Stimulated activated CD4-positive, alpha-beta T cell treated with anti-CD3 and anti-CD28 coated beads, Interleukin-2, amount 100 ng/mL, for 48 hours (primary cell): ENCODE results near the gene LRRC49.
"Not testable (repeated sequence)": the region's sequence is repeated elsewhere in the genome, so short reads cannot be mapped to it uniquely, and the experiment has no call there.

Source experiments
- DNase-seq, 2 donors: peaks; one replicate each; pipeline ENCODE4 v3.0.0-alpha.2; 2020

Gene LRRC49

DNA sequence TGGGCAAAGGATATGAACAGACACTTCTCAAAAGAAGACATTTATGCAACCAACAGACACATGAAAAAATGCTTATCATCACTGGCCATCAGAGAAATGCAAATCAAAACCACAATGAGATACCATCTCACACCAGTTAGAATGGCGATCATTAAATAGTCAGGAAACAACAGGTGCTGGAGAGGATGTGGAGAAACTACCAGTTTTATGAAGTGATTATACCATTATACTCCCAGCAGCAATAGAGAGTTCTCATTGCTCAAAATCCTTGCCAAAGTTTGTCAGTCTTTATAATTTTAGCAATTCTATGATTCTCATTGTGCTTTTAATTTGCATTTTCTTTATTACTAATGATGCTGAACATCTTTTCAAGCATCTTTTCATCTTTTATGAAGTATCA lies 34.3 kb downstream of the LRRC49 start:
- DNase-seq = not testable (repeated sequence)

DNA sequence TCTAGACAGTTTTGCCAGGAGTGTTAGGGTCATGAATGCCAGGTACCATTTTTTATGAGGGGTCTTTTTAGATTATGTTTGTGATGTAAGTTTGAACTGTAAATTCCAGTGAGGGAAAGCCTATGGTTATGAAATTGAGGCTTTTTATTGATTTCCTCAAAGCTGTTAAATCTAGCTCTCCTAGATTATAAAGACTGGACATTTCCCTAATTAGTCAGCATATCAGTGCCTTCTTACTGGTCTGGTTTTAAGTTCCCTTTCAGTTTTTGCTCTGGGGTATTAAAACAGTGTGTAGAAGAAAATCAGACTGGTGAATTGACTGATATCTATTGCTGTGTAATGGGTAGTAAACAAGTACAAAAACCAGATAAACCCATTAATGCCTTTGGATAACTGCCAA lies 39.2 kb downstream of the LRRC49 start:
- no peak for DNase-seq

DNA sequence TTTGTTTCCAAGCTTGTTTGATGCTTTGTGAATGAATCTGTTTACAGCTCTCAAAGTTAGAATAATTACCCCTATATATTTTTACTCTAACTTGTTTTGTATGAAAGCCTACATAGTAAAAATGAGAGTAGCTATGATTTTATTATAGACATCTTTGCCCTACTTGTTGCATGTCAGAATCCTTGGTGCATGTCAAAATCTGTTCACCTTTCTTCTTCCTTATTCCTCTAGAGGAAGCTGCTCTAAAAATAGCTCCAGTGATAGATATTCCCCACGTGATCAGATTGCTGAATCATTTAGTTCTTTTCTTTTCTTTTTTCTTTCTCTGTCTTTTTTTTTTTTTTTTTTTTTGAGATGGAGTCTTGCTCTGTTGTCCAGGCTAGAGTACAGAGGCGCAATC lies 39.8 kb downstream of the LRRC49 start:
- no peak for DNase-seq

DNA sequence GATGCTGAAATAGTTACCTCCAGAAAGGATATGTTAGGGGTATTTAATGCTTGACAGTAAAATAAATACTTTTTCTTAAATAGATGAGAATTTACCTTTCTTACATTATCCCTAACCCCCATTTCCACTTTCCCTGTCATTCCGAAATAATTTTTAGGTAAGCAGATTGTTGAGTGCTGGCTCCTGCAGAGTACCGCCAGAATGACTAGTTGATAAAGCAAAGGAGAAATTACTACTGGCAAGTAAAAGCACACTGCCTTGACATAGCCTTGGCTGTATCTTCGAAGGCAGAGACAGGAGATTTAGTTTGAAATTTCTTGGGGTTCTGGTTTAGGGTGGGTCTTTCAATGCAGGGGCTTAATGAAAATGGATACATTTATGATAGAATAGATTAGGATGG lies 40.8 kb downstream of the LRRC49 start:
- no peak for DNase-seq

DNA sequence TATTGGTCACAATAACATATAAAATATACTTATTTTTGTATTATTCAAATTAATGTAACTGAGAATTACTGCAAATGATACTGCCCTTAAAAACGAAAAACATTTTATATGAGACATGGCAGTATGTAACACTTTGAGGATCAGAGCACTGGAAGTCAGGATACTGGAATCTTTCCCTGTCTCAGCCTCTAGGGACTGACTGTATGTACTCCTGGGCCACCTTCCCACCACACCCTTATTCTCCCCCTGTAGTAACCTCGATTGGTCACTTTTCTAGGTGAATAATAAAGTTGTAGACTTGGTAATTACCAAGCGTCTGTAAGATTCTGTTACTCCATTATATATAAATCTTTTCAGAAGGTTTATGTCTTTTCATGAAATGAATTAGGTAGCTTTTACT lies 43.0 kb downstream of the LRRC49 start:
- DNase-seq = no peak

DNA sequence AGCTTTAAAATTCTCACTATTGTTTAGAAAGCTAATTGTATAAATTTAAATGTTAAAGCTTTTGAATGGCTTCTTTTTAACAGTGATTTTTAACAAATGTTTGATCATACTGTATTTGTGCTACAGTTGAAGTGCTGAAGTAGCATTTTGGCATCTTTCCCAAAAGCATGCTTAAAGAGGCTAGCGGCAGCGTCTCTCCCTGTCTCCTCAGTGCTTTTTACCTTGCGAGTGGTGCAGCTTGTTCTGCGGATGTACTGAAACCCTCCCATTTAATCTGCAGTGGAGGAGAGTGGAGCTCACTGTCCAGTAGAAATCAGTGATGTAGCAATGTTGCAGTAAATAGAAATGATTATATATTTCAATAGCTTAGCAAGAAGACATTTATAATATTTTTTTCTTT lies 43.7 kb downstream of the LRRC49 start:
- DNase-seq = no peak

DNA sequence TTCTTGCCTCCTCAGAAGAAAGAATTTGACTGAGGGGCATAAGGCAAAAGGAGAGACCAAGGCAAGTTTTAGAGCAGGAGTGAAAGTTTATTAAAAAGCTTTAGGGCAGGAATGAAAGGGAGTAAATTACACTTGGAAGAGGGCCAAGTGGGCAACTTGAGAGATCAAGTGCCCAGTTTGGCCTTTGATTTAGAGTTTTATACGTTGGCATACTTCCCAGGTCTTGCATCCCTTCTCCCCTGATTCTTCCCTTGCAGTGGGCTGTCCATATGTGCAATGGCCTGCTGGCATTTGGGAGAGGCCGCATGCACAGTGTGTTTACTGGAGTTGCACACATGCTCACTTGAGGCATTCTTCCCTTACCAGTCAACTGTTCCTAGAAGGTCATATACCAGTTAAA lies 50.7 kb downstream of the LRRC49 start:
- not testable (repeated sequence) for DNase-seq

DNA sequence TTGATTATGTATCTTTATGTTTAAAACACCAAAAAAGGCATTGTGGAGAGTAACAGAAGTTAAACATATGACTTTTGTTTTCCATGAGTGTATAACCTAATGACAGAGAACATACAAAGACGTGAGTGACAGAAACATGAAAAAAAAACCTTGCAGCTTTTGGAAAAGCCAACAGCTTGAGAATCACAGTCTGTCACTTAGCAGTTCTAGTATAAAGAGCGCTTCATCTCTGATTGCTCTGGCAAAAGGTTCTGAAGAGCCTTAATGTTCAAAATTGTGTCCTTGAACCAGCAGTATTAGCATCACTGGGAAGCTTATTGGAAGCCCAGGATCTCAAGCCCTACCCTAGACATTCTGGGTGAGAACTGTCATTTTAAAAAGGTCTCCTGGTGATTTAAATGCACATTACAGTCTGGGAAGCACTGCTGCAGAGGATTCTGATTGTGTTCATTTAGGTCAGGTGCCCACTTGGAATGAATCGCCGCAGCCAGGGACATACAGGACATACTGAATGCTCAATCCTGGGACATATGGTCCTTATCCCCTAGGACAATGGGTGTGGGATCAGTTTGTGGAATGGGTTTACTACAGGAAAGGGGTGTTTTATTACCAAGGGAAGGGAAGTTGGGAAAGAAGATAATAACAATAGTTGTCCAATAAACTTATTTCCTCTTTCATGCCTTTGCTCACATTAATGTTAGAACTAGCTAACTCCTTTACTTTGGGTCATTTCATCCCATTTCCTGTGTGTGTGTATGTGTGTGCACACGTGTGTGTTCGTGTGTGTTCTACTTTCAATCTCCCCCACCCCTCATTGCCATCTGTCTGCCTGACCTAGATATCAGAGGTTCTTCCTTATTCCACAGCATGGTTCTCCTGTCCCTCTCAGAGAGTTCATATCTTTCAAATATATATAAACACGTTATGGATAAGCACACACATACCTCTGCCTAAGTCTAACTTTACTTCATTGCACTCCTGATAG lies 55.0 kb downstream of the LRRC49 start:
- DNase-seq = no peak

DNA sequence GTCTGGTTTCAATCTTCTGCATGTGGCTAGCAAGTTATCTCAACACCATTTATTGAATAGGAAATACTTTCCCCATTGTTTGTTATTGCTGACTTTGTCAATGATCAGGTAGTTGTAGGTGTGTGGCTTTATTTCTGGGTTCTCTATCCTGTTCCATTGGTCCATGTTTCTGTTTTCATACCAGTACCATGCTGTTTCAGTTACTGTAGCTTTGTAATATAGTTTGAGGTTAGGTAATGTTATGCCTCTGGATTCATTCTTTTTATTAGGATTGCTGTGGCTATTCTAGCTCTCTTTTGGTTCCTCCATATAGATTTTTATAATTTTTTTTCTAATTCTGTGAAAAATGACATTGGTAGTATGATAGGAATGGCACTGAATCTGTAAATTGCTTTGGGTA lies 58.3 kb downstream of the LRRC49 start:
- DNase-seq = no peak

DNA sequence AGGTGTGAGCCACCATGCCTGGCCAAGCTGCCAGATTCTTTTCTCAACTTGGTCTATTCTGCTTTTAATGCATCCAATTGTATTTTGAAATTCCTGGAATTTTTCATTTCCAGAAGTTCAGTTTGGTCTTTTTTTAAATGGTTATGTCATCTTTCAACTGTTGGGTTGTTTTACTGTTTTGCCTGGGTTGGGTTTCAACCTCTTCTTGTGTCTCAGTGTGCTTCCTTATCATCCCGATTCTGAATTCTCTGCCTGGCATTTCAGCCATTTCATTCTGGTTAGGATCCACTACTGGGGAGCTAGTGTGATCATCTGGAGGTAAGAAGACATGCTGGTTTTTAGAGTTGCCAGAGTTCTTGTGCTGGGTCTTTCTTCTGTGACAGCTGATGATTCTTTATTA lies 61.5 kb downstream of the LRRC49 start:
- no peak for DNase-seq

DNA sequence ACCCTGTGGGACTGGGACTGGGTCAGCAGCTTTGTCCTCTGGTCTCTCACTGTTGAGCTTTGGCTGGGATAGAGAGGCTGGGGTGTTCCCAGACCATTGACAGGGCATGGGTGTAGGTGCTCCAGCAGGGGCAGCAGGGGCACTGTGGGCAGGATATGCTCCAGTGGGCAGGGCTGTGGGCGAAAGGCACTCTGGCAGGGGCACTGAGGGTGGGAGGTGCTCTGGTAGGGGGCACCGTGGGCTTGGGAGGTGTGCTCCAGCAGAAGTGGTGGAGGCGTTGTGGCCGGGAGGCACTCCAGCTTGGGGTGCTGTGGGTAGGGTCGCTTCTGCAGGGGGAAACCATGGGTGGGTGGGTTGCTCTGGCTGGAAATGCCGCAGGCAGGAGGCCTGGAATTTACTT lies 62.1 kb downstream of the LRRC49 start:
- DNase-seq = no peak

DNA sequence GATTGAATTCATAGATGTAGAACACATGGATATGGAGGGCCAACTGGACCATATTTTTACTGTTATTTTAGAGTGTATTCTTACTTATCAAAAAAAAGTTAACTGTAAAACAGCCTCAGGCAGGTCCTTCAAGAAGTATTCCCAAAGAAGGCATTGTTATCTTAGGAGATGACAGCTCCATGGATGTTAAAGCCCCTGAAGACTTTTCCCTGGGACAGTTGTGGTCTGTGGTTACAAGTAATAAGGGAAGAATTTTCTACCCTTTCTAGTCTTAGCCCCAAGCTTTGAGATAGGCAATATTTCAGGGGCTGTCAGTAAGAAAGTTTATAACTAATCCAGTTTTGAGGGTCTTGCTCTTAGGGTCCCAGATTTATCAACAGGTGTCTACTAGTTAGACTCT lies 62.5 kb downstream of the LRRC49 start:
- DNase-seq = no peak

DNA sequence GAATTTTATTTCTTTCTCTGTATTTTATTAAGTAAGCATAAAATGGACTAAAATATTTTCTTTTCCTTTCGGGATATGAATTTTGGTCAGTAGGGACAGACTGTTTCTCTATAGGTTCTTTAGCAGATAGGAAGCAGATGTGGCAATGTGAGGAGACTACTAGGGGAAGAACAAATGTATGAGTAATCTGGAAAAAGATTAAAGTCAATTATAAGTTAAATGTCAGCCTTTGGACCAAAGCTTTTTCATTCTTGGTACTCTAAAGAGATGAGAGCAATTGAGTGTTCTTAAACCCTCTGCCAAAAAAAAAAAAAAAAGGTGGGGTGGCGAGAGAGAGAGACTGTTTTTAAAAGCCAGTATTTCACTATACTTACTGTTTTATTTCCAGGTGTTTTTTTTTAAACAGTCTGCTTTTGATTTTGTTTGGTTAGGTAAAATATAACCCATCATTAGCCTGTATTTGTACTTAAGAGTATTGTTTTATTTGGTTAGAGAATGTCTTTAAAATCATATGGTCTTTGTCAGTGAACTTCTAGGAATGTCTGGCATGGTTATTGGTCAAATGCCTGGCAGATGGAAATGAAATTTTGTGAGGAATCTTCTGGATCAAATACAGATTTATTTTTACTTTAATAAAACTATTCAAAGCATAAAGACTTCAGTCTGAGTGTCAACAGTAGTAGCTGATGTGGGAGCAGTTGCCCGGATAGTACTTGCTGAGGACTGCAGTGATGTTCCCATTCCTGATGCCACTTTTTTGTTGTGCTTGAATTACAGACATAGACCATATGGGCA lies 63.8 kb downstream of the LRRC49 start:
- DNase-seq = no peak

DNA sequence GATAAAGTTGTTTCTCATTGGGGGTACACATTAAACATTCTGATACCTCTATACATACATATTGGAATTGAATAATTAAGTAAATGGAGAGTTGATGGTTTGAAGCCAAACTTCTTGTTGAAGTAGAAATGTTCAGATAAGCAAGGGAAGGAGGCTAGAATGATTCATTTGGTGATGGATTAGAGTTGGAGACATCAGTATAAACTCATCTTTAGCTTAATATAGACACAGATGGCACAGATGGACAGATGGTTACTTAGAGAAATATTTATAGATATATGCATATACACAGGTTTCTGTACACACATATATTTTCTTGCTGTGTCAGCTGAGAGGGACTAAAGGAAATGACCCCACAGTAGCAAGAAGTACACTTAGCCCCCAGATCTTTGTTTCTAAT lies 69.5 kb downstream of the LRRC49 start:
- no peak for DNase-seq

DNA sequence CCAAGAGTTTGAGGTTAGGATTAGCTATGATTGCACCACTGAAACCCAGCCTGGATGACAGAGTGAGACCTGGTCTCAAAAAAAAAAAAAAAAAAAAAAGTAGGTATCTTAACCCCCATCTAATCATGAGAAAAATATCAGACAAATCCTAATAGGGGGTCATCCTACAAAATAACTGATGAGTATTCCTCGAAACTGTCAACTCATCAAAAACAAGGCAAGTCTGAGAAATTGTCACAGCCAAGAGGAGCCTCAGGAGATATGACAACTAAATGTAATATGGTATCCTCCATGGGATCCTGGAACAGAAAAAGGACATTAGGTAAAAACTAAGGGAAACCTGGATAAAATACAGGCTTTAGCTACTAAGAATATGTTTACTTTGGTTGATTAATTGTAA lies 70.6 kb downstream of the LRRC49 start:
- no peak for DNase-seq

DNA sequence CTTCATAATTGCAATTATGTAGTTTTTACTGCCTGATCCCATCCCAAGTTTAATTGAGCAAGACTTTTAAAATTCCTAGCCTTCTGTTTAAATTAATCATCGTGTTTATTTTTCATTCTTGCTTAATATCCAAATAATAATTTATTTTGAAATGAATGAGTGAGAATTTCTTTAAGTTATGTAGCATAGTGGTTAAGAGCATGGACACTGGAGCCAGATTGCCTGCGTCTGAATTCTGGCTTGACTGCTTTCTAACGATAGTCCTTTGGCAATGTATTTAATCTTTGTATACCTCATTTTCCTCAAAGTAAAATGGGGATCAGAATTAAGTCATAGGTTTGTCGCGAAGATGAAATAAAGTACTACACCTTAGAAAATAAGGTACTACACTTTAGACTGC lies 71.4 kb downstream of the LRRC49 start:
- no peak for DNase-seq

DNA sequence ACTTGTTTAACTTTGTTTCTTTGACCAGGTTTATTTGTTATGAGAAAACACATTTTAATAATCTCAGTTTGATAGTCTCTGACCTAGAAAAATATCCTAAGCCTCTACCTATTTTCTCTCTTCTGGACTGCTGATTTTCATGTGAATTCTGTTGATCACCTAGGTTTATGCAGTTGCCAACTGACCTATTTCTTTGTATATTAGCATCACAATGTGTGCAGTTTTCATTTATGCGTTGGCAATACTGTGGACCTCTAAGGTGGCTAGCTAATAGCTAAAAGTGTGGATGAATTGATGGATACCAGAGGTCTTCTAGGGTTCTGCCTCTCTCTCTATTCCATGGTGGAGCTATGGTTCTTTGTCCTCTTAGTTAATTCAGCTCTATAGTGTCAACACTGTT lies 72.1 kb downstream of the LRRC49 start:
- DNase-seq = no peak

DNA sequence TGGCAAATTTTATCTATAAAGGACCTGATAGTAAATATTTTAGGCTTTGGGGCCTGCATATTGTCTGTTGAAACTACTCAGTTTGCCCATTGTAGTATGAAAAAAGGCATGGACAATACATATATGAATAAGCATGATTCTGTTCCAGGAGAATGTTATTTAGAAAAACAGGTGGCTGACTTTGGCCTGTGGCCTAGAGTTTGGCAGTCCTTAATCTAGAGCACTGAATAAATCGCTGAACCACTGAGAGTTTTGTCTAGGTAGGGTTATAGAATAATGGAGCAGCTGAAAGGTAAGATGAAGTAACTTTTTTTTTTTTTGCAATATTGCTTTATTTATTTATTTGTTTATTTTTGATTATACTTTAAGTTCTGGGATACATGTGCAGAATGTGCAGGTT lies 75.0 kb downstream of the LRRC49 start:
- no peak for DNase-seq

DNA sequence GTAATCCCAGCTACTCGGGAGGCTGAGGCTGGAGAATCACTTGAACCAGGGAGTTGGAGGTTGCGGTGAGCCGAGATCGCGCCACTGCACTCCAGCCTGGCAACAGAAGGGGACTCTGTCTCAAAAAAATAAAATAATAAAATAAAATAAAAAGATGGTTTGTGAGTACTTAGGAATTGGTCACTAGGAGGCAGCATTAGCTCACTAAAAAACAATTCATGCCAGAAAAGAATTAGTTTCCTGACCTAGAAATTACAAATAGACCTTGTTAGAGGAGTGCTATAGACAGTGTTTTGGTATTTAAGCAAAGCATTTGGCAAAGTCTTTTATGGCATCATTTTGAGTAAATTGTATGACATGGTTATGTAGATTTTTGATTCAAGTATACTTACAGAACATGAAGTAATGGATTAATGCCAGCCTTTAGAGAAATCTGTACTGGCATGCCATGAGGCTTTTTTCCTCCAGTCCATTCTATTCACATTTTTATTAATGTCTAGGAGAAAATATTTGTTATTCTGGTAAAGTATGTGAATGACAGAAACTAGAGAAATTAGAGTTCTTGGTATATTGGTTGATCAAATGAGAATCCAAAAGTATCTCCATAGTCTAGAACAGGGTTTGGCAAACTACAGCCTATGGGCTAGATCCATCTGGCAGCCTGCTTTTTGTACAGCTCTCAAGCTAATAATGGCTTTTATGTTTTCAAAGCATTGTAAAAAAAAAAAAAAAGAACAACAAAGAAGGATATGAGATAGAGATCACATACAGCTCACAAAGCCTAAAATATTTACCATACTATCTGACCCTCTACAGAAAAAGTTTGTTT lies 81.6 kb downstream of the LRRC49 start:
- DNase-seq = no peak

DNA sequence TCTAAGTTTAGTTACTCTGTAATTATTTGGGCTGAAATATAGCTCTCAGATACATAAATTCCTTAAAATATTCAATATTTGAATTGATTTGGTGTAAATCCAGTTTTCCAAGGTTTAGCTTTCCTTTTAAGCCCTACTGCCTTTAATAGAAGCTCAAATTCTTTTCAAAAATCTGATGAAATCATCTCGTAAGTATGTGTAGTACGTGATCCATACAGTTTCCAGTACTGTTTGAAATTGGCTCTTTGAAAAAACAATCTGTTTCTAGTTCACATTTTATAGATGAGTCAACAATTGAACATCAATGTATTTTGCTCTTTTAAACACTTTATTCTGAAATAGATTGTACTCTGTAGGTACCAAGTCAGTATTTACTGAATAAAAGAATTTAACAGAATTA lies 84.2 kb downstream of the LRRC49 start:
- DNase-seq = no peak

DNA sequence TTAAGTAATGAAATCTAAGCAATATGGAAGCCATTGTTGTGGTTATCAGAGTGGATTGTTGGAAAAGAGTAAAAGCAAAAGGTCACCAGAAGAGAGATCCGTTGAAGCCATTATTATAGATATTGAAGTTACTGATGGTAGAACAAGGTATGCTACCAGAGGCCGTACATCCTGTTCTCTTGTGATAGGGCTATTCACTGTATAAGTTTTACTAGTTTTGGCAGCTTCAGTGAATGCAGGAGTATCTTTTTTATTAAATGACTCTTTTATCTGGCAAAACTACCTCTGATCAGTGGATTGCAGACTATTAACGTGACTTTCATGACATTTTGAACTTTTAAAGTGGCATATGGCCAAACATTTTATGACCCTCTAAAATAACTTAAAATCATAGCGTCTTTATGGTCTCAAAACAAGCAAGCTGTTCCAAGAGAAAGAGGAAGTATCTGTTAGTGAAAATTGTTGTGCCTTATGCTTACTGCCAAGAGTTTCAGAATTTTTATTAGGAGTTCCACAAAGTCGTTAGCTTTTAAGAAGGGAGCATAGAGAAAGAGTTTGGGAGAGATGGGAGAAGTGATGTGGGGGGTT lies 102.9 kb downstream of the LRRC49 start:
- no peak for DNase-seq

DNA sequence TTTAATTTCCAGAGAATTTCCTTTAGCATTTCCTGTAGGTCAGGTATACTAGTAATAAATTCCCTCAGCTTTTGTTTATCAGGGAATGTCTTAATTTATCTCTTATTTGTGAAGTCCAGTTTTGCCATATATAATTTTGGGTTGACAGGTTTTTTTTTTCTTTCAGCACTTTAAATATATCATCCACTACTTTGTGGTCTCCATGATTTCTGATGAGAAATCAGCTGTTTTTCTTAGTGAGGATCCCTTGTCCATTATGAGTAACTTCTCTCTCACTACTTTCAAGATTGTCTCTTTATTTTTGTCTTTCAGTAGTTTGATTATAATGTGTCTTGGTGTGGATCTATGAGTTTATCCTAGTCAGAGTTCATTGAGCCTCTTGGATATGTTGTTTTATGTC lies 105.7 kb downstream of the LRRC49 start:
- DNase-seq = no peak

DNA sequence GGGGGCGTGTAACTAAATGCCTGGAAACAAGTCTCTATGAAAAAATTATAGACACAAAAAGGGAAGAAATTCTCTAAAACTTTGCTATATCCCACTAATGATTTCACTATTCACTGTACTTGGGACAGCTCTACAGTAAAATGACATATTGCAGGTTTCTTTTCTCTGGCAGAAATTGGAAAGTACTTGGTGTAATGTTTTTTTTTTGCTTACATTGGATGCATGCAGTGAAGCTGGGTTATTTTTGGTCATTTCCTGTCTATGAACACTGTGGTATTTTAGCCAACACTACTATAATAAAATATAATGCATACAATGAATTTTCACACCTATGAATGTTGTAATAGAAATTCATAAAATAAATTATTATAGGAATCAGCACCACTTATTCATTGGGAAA lies 109.7 kb downstream of the LRRC49 start:
- DNase-seq = no peak
